A549 treated with GW870086 at 1 μM for 4 hours (cell line): ENCODE data around the gene STK32A. TPM values are rescaled to one million over a fixed set of nuclear protein-coding genes. Genes with fewer than 3 reads are reported as not detected.

ENCODE experiments used
- total RNA-seq: library from RNA; stranded (reverse); fragments of 200-300 nt; extraction: Qiagen RNA extraction; gene quantifications from 5 replicates; pipeline ENCODE4 v1.2.3, GENCODE V29; 2022; ENCODE audit warnings: low read depth

STK32A gene
- total RNA-seq = 0.19 to 0.62 TPM (median 0.55 TPM) in 5 replicates

DNA sequence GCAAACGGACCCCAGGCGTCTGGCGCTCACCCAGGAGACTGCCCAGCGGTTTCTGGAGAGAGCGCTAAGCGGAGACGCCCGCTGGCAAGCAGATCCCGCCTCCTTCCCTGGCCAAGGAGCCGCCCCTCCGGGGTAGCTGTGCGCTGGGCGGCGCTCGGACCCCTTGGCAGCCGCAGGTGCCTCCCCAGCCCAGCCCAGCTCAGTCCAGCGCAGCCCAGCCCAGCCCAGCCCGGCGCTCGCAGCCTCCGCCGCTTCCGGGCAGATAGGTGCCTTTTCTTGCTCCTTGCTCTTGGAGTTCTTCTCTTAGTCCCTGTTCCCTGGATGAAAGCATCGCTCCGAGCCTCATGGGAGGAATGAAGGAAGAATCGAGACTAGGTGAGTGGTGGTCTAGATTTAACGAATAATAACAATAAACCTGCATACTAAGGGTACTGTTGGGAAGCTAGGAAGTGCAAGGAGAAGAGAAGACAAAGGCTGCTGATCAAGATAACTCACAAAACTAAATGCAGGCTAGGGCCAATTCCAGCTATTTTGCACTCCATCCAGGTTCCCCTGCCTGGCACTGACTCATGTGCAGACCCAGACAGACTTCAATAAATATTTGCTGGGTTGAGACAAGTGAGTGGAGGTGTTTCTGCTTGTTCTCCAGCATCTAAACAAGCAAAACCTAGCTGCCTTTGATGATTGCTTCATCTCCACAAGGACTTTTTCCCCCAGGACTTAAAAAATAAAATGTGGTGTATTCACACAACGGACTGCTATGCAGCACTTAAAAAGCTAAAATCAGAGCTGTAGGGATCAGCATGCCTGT, at the start of gene STK32A:
Gene STK32A (plus strand): TSS at position 202 of the 811 bp plus-strand sequence. CDS start 4,609 bp downstream, outside the sequence.

